Right lobe of liver (tissue), 4 donors: Measurements from ENCODE around the gene ZBTB17.

ENCODE experiments used
- POLR2A ChIP-seq: fragments of 450-650 bp; IDR thresholded peaks from one replicate; pipeline ENCODE4 v1.6.1; 2017; ENCODE audit warnings: antibody characterized with exemption, mild to moderate bottlenecking
- TF ChIP-seq, protein P1 (sequence below), 4 donors: fragments of 200-600 bp in 3 of 4; fragments of 450-650 bp in 1 of 4; IDR thresholded peaks; one replicate each; pipeline versions ENCODE4 v1.5.1 to v1.8.0; 2016 to 2022; ENCODE audit warnings: antibody characterized with exemption in 4 of 4, mild to moderate bottlenecking in 2 of 4
- donor health status: DM: no; HTN: no; CAD: no.
- donor health status: DM: no; HTN: no; CAD: no.
- donor health status: DM: no; HTN: yes; CAD: no.

DNA sequence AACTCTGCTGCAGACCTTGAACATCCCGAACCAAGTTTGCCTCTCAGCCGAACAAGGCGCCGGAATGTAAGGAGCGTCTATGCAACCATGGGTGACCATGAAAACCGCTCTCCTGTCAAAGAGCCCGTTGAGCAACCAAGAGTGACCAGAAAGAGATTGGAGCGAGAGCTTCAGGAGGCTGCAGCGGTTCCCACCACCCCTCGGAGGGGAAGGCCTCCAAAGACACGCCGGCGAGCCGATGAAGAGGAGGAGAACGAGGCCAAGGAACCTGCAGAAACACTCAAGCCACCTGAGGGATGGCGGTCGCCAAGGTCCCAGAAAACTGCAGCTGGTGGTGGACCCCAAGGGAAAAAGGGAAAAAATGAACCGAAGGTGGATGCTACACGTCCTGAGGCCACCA is 44.0 kb downstream of the ZBTB17 start:
- TF ChIP-seq, protein P1, sequence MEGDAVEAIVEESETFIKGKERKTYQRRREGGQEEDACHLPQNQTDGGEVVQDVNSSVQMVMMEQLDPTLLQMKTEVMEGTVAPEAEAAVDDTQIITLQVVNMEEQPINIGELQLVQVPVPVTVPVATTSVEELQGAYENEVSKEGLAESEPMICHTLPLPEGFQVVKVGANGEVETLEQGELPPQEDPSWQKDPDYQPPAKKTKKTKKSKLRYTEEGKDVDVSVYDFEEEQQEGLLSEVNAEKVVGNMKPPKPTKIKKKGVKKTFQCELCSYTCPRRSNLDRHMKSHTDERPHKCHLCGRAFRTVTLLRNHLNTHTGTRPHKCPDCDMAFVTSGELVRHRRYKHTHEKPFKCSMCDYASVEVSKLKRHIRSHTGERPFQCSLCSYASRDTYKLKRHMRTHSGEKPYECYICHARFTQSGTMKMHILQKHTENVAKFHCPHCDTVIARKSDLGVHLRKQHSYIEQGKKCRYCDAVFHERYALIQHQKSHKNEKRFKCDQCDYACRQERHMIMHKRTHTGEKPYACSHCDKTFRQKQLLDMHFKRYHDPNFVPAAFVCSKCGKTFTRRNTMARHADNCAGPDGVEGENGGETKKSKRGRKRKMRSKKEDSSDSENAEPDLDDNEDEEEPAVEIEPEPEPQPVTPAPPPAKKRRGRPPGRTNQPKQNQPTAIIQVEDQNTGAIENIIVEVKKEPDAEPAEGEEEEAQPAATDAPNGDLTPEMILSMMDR (IDR thresholded peaks at IDR 0.05): no peak
- TF ChIP-seq POLR2A: no peak
